Activated T-helper 1 cell treated with Interleukin-2 at 50 U/mL for 16 hours (primary cell): ENCODE data around the gene SPHKAP.
"Not testable (repeated sequence)": the region's sequence is repeated elsewhere in the genome, so short reads cannot be mapped to it uniquely, and the experiment has no call there.

ENCODE experiments used
- DNase-seq: peaks from one replicate; pipeline ENCODE4 v3.0.0-alpha.2; 2020; ENCODE audit warnings: low read depth

SPHKAP gene

DNA sequence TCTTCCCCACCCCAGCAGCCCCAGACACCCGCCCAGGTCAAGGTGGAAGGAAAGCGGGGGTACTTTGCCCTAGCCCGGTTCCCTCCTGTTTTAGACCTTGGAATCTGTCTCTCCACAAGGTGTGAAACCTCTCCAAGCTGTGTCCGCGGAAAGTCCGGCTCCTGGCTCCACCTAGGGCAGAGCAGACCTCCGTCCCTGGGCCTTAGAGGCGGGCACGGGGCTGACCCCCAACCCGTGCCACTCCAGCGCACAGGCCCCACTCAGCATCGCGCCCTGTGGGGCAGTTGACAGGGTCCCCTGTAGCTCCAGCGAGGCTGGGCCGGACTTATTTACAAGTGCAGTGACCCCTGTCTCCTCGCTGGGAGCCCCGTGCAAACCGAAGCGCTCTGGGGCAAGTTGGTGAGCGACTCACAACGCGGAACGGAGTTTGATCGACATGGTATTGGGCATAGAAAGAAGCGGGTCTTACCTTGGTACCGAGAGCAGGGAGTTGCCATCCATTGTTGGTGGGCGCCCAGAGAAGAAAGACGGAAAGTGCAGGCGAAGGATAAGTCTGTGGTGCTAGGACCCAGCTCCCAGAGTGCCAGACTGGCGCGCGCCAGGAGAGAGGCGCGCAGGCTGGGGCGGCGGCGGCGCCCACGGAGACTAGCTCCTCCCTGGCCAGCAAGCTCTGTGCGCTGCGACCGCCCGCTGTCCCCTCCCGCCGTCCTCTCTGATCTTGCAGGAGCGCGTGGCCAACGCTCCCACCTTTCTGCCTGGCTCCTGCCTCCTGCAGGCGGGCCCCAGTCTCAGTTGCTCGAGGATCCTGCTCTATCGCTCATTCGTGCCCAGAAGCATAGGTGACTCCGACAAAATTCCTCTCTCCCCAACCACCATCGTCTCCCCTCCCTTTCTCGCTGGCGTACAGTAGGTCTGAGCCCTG is at the start of gene SPHKAP:
Gene SPHKAP (minus strand): TSS at position 590 of the 922 bp plus-strand sequence. CDS start 89 bp downstream, at position 501.
- DNase-seq: no peak

- DNase-seq: no peak
Observed at GRCh38 chr2:228227466-228227865, 46.0 kb upstream of the SPHKAP start.

- DNase-seq: no peak
Observed at GRCh38 chr2:228224410-228224809, 42.9 kb upstream of the SPHKAP start.

- not testable (repeated sequence) for DNase-seq
Observed at GRCh38 chr2:228218593-228218992, 37.1 kb upstream of the SPHKAP start.

DNA sequence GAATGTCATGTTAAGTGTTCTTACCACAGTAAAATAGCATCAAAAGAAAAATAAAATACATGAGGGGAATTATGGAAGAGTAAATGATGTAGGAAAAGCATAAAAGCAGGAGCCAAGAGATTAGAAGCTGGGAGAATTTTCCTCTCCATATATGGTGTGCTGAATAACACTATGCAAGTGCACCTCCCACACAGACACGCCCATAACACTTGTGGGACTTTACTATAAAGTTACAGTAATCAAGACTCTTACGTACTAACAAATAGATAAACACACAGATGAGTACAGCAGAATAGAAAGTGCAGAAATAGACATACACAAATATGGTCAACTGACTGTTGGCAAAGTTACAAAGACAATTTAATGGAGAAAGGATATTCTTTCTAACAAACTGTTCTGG is 16.0 kb upstream of the SPHKAP start:
- DNase-seq: no peak

DNA sequence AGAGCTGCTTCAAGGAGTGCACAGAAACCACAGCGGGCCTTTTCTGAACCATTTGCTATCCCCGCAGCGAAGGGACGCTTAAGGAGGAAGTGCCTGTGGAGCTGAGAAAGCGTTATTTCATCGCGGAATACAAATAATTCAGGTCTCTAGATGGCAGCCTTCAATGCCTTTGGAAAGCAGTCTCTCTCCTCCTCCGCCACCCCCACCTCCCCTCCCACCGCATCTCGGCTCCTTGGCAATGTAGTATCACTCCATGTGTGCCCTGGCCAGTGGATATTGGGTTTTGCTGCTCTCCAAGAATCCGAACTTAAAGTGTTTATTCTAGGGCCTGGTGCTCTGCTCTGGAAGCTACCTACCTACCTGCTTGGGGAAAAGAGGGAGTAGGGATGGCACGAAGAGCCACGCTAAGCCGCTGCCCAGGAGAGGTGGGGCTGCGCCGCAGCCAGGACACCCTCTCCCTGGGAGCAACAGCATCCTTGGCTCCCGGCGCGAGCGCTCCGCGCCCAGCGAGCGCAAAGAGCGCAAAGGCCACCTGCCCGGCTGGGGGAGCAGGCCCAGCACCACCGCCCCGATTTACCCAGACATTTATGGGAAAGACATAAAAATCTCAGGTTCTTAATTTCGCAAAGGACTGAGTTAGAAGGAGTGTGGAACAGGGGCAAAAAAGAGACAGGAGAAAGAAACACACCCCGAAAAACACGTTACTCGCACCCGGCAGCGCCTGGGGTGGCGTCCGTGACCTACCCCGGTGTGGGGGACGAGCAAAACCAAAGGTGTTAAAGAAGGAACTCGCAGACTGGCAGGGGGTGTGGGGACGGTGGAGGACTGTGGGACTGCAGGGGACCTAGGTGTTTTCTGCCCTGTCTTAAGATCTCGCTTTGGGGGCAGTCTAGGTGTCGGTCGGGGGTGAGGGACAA is 1.0 kb downstream of the SPHKAP start:
- no peak for DNase-seq

GRCh38 chr2:228167290-228167689 is 14.2 kb downstream of the SPHKAP start:
- DNase-seq: no peak

DNA sequence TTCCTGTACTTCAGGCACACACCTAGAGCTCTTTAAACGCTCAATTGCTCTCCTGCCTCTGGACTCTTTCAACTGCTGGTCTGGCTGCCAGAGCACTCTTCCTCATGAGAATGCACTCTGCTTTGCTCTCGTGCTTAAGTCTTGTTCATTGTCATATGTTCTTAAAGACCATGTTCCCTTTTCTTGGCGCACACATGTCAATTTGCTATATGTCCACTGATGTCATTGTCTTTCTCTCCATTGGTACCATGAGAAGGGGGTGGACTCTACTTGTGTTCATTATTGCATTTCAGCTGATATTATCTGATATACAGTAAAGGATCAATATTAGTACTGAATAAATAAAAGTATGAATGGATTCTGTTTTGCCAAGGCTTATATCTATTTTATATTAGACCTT is 16.8 kb downstream of the SPHKAP start:
- DNase-seq: no peak

GRCh38 chr2:228157841-228158240 is 23.6 kb downstream of the SPHKAP start:
- DNase-seq: no peak

- no peak for DNase-seq
Observed at GRCh38 chr2:228144961-228145360, 36.5 kb downstream of the SPHKAP start.

DNA sequence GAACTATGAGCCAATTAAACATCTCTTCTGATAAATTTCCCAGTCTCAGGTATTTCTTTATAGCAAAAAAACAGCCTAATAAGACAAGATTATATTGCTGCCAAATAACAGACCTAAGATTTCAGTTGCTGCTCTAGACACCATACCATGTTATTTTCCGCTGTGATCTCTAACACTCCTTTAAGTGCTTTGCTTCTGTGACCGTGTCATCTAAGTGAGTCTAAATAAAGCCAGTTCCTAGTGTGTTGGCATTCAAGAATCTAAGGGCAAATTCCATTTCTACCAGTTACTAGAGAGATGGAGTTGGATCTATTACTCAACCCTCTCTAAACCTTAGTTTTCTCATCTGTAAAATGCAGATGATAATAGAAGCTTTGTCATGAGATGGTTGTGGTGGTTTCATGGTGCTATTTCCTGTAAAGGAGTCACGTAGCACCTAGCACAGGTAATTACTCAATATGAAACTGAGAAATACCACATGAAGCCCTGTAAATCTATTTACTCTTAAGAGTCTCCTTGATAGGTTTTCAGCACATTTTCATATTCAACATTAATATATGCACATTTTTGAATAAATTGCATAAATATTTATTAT is 40.5 kb downstream of the SPHKAP start:
- no peak for DNase-seq

- no peak for DNase-seq
Observed at GRCh38 chr2:228136027-228136426, 45.5 kb downstream of the SPHKAP start.

- no peak for DNase-seq
Observed at GRCh38 chr2:228135300-228135699, 46.2 kb downstream of the SPHKAP start.

DNA sequence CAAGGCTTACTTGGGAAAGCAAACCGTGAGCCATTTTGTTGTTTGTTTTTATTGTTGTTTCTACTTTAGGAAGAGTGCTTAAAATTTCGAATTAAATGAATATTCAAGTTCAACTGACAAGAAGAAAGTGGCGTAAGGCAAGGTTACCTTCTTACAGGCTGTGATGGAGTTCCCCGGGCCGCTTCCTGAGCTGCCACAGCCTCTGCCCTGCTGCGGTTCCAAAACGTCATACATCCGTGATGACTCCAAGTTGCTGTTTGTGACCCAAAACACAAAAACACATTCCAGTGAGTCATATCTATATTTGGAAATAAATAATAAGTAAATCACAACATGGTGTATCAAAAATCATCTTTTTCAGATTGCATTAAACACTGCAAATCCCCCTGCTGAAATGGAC is 49.7 kb downstream of the SPHKAP start:
- DNase-seq: no peak

GRCh38 chr2:228126401-228126800 is 55.1 kb downstream of the SPHKAP start:
- DNase-seq: no peak

- DNase-seq: no peak
Observed at GRCh38 chr2:228118940-228119339, 62.5 kb downstream of the SPHKAP start.

DNA sequence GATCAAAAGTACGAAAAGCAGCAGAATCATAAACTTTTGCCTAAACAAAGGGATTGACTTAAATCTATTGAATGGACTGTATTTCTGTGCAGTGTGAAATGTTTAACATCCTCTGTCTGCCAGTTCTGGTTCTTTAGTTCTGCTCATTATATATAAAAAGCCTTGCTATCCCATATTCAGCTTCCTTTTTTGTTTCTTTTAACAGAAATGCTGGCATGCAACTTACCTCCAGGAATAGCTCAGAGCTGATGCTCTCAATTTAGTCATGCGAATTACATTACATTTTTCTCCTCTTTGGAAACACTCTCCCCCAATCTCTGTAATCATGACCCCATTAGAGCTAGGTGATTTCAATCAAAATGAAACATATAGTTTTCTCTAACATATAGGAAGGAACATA is 73.6 kb downstream of the SPHKAP start:
- no peak for DNase-seq

GRCh38 chr2:228105526-228106250 is 75.8 kb downstream of the SPHKAP start:
- DNase-seq: no peak

DNA sequence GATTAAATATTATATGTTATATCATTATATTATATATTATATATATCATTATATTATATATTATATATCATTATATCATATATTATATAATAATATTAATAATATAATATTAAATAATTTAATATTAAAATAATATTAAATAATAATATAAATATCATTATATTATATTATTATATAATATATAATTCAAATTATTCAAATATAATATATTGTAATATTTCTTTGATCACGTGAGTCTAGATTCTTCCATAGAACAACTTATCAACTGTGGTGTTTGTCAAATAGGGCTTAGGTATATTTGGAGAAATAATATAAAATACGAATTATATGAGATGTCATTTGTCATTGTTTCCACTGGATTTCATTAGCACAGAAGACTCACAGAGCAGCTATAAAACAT is 77.3 kb downstream of the SPHKAP start:
- DNase-seq: no peak

GRCh38 chr2:228103379-228103778 is 78.1 kb downstream of the SPHKAP start:
- no peak for DNase-seq

DNA sequence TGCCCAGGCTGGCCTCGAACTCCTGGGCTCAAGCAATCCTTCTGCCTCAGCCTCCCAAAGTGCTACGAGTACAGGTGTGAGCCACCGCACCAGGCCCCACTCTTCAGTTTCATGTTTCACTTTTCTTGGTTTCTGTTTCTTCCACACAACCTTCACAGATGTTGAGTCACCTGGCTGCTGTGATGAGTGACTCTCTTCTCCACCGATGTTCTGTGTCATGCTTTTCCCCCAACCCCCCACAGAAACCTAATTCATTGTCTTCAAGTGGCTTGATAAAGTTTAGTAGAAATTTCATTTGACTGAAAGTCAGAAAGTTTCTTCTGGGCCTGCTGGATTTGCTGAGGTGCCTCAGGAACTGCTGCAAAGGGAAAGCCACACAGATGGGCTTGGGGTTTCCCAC is 78.5 kb downstream of the SPHKAP start:
- DNase-seq: no peak
